OCI-LY3 (cell line): ENCODE measurements around the gene RABL6.

Experiments used
- EZH2phosphoT487 ChIP-seq: fragments of 200-600 bp; shearing (Covaris generic); IDR thresholded peaks from 2 replicates; pipeline ENCODE4 v1.6.1; 2018; ENCODE audit warnings: antibody characterized with exemption, mixed run types, low read depth
- TF ChIP-seq, protein P1 (sequence below): fragments of 200-600, 300-600 bp; sonication (generic); IDR thresholded peaks from 2 replicates; pipeline ENCODE4 v1.5.1; 2014; ENCODE audit warnings: antibody characterized with exemption, low read length, low read depth

DNA sequence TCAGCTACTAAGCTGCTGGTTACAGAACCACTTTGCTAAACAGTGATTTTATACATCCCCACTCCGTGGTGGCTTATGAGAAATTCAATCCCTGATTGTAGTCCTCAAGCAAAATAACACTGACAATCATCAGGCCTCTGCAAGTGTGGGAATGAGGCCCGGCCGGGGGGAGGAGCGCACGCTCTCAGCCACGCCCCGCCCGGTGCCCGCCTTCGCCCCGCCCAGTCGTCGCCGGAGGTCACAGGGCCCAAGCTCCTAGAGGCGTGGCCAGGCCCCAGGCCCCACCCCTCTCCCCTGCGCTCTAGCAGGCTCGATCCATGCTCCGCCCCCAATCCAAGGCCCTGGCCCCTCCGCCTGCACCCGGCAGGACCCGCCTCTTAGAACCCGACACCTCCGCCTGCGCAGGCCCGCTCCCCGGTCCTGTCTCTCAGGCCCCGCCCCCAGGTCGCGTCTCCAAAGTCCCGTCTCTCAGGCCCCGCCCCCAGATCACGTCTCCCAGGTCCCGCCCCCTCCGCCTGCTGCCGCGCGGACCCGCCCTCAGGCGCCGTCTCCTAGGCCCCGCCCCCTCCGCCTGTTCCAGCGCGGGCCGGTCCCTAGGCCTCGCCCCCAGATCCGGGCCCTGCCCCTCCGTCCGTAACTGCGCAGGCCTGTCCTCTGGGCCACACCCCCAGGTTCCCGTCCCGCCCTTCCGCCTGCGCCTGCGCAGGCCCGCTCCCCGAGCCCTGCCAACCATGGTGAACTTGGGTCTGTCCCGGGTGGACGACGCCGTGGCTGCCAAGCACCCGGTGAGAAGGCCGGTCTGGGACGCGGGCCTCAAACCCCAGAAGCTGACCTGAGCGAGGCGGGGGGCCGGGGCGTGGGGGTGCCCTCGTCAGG lies 16.9 kb upstream of the RABL6 start, which contains the start of gene TMEM141:
- TF ChIP-seq, protein P1, sequence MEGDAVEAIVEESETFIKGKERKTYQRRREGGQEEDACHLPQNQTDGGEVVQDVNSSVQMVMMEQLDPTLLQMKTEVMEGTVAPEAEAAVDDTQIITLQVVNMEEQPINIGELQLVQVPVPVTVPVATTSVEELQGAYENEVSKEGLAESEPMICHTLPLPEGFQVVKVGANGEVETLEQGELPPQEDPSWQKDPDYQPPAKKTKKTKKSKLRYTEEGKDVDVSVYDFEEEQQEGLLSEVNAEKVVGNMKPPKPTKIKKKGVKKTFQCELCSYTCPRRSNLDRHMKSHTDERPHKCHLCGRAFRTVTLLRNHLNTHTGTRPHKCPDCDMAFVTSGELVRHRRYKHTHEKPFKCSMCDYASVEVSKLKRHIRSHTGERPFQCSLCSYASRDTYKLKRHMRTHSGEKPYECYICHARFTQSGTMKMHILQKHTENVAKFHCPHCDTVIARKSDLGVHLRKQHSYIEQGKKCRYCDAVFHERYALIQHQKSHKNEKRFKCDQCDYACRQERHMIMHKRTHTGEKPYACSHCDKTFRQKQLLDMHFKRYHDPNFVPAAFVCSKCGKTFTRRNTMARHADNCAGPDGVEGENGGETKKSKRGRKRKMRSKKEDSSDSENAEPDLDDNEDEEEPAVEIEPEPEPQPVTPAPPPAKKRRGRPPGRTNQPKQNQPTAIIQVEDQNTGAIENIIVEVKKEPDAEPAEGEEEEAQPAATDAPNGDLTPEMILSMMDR = no peak
- TF ChIP-seq EZH2phosphoT487 = no peak
